Stimulated activated CD4-positive, alpha-beta T cell treated with anti-CD3 and anti-CD28 coated beads, Interleukin-1b, Interleukin-23, amount 100 ng/mL, for 24 hours (primary cell): ENCODE results near the gene MEIS1.

Experiments used
- DNase-seq, 4 experiments: peaks; one replicate each; pipeline ENCODE4 v3.0.0-alpha.2; 2020; ENCODE audit warnings: low read depth in 4 of 4, low spot score in 1 of 4

MEIS1 gene

GRCh38 chr2:66562304-66562685 lies 127.4 kb downstream of the MEIS1 start:
- DNase-seq = no peak

- DNase-seq = no peak
Measured at GRCh38 chr2:66563473-66563872, 128.5 kb downstream of the MEIS1 start.

DNA sequence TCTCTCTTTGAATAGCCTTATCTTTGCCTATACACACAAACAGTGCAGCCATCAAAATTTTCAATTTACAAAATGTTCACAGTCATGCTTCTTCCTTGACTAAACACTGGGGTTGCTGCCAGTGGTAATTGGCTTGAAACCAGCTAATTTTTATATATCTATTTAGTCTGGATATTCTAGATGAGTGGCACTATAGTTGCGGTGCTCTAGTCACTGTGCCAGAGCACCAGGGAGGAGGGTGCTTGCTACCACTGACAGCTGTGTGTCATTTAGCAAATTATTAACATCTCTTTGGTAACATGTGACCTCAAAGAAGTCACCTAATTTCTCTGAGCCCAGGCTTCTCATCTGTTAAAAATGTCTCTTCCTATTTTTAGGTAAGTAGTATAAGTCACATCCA lies 130.4 kb downstream of the MEIS1 start:
- no peak for DNase-seq

DNA sequence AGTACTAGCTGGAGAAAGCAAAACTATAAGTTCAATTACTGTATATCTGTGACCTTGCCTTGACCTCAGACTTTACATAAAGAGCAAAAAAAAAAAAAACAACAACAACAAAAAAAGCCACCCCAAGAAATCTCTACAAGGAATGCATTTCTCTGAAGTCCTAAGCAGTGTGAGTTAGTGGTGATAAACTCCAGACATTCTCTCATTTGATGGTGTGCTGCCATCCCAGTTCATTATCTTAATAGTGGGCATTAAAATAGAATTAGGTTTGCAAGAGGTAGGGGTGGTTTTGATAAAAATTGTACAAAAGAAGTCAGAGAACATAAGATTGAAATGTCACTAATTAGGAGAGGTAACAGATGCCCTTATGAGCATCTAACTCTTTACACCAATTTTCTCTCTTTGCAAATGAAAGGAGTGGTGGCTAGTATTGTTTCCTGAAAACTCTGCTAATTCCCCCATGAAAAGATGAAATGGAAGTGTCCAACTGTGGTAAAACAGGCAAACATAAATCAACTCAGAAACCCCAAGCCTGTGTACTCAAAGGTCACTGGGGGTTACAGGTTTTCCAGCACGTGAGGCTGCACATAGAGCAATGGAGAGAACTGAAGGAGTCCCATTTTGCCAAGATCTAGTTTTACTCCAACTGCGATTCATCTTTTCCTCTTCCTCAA lies 131.9 kb downstream of the MEIS1 start:
- no peak for DNase-seq

GRCh38 chr2:66567729-66568128 lies 132.8 kb downstream of the MEIS1 start:
- no peak for DNase-seq

DNA sequence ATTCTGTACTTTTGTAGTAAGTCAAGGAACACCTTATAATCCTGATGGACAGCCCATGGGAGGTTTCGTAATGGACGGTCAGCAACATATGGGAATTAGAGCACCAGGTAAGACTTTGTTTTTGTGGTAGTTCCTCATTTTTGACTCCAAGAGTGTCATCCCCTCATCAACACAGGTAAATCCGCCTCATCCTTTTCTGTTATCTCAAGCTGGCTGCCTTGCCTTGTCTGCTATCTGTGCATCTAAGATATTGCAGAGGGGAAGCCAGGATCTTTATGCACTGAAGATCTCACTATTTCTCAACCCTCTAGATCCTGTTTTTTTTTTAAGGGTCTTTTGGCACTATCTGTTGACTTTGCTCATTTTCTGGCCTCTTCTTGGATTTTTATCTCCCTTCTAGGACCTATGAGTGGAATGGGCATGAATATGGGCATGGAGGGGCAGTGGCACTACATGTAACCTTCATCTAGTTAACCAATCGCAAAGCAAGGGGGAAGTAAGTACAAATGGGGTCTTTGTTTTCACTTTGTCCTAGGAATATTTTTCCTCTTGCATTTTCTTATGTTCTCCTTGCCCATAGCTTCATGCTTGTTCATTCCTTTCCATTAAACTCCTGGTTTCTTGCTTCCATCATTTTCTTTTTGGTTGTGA lies 133.8 kb downstream of the MEIS1 start:
- DNase-seq = no peak

DNA sequence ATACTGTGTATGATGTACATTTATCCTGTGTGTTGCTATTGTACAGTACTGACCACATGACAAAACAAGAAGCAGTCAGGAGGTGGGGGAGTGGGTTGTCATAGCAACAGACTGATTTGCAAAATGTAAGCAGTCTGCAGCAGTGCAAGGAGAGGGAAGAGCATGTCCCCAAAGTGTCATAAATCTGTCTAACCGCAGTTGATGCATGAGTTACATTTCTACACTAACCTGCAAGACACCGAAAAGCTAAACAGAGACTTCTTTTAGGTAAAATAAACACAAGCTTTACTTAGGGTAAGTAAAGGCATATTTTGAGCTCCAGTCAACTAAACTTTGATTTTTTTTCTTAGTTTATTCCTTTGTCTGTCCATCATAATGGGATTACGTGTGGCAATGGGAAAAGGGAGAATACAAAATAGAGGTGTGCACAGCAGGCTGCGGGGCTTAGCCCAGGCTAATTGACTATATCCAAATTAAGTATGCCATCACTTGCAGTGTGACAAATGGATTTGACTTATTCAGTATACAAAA lies 134.5 kb downstream of the MEIS1 start:
- DNase-seq = no peak

- no peak for DNase-seq
Measured at GRCh38 chr2:66569974-66570373, 135.0 kb downstream of the MEIS1 start.

GRCh38 chr2:66570471-66570870 lies 135.5 kb downstream of the MEIS1 start:
- DNase-seq = no peak

DNA sequence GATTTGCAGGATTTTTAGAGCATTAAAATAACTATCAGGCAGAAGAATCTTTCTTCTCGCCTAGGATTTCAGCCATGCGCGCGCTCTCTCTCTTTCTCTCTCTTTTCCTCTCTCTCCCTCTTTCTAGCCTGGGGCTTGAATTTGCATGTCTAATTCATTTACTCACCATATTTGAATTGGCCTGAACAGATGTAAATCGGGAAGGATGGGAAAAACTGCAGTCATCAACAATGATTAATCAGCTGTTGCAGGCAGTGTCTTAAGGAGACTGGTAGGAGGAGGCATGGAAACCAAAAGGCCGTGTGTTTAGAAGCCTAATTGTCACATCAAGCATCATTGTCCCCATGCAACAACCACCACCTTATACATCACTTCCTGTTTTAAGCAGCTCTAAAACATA lies 137.0 kb downstream of the MEIS1 start:
- no peak for DNase-seq

DNA sequence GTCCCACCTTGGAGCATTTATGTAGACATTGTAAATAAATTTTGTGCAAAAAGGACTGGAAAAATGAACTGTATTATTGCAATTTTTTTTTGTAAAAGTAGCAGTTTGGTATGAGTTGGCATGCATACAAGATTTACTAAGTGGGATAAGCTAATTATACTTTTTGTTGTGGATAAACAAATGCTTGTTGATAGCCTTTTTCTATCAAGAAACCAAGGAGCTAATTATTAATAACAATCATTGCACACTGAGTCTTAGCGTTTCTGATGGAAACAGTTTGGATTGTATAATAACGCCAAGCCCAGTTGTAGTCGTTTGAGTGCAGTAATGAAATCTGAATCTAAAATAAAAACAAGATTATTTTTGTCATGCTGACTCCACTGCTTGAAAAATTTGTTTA lies 137.5 kb downstream of the MEIS1 start:
- DNase-seq = no peak

GRCh38 chr2:66573416-66573815 lies 138.5 kb downstream of the MEIS1 start:
- DNase-seq = no peak

GRCh38 chr2:66573821-66574233 lies 138.9 kb downstream of the MEIS1 start:
- no peak for DNase-seq

- no peak for DNase-seq
Measured at GRCh38 chr2:66574701-66575624, 140.0 kb downstream of the MEIS1 start.

- no peak for DNase-seq
Measured at GRCh38 chr2:66575625-66576310, 140.8 kb downstream of the MEIS1 start.

- no peak for DNase-seq
Measured at GRCh38 chr2:66576311-66576560, 141.3 kb downstream of the MEIS1 start.

DNA sequence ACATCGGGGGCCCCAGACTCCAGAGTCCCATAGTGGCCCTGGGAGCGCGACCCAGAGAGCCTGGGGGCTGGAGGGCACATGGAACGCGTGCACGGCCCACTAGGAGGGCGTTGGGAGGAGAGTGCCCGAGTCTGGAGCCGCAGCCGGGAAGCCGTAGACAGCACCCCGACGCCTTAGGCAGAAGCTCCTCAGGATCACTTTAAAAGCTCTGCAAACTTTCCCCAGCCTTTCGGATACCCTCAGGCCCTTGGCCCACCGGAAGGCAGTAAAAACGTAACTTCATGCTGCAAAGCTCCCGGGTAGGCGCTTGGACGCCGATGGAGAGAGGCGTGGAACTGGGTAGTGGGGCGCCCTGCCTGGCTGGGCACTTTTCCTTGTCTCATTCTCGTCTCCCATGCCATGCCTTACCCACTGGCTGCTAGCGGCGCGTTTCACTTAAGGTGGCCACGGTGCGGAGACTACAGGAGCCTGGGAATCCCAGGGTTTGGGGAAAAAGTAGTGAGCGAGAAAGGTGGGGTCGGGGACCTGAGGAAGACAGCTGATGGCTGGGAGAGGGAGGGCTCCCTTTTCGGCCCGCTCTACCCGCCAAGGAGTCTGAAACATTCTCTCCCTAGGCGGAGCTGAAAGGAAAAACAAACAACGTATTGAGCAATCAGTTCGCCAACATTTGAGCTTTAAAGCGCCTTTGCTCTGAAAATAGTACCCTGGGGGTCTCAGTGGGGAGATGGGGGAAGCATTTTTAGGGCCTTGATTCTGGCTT lies 141.8 kb downstream of the MEIS1 start:
- DNase-seq = no peak

DNA sequence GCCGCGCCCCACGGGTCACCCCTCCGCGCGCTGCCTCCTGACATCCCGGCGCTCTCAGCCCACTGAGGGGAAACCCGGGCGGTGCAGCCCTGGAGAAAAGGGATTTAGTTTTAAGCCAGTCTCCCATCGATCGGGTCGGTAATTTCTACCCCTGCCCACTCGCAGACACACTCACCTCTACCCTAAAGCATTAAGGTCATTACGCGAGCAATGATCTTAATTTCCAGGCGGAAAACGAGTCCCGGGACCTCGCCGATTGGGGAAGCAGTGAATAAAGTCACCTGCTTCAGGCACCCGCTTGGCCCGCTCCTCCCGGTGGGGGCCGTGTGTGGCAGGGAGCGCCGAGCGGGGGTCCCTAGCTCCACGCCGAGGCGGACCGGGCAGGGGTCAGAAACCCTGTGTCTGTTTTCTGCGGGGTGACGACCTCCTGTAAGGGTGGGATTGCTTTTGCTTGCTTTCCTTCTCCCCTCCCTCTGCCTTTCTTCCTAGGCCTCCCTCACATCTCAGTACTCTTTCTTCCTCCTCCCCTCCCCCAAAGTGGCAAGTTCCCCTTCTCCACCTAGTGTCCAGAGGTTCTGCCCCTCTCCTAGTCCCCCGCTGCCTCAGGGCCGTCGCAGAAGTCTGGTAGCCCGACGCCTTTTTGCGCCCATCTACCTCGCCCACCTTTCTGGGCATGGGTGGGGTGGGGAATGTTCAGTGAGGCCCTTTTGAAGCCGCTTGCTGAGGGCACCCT lies 142.6 kb downstream of the MEIS1 start:
- DNase-seq = no peak

- no peak for DNase-seq
Measured at GRCh38 chr2:66578054-66578686, 143.2 kb downstream of the MEIS1 start.

- no peak for DNase-seq
Measured at GRCh38 chr2:66578687-66579106, 143.8 kb downstream of the MEIS1 start.
